ENCODE measurements around the gene DDX56. TPM values are rescaled to one million over a fixed set of nuclear protein-coding genes. Genes with fewer than 3 reads are reported as not detected.

Gene DDX56
- total and polyA plus RNA-seq, 2 of the 13 experiments (the other 11 are each of a cell fraction or from before 2014, with no cell fraction given) = 82.6 to 120 TPM

GRCh38 chr7:44531421-44532380, 42.0 kb downstream of the DDX56 start (continued):
- TF ChIP-seq ZNF275 (CRISPR knock-in tag; IDR thresholded peaks at IDR 0.05; ENCODE audit: borderline replicate concordance) (no peak), ISL2 (CRISPR knock-in tag; IDR thresholded peaks at IDR 0.05) (no peak), ZBTB37 (CRISPR knock-in tag; IDR thresholded peaks at IDR 0.05) (no peak), ZNF883 (CRISPR knock-in tag; IDR thresholded peaks at IDR 0.05; ENCODE audit: not compliant biosample characterization) (no peak), ZNF839 (CRISPR knock-in tag; IDR thresholded peaks at IDR 0.05; ENCODE audit: borderline replicate concordance) (no peak), ZBTB40 (IDR thresholded peaks at IDR 0.05) (no peak), ZBTB40 (CRISPR knock-in tag; IDR thresholded peaks at IDR 0.05) (no peak), PRMT3 (CRISPR knock-in tag; IDR thresholded peaks at IDR 0.05; ENCODE audit: borderline replicate concordance, low read depth) (no peak), ZNF710 (CRISPR knock-in tag; IDR thresholded peaks at IDR 0.05; ENCODE audit: borderline replicate concordance) (no peak), FOSL1 (CRISPR knock-in tag; IDR thresholded peaks at IDR 0.05; ENCODE audit: borderline replicate concordance) (no peak), RBM39 (IDR thresholded peaks at IDR 0.05; ENCODE audit: low read depth, low read length, poor library complexity, severe bottlenecking) (no peak), ZNF597 (CRISPR knock-in tag; IDR thresholded peaks at IDR 0.05) (no peak)

Data from HepG2 (cell line).